HG03571 (cell line): Measurements from ENCODE around the gene NRG3.
"Not testable (repeated sequence)": the region's sequence is repeated elsewhere in the genome, so short reads cannot be mapped to it uniquely, and the experiment has no call there.

Source experiments
- ATAC-seq: cut with Tn5 transposase; IDR thresholded peaks from one replicate; pipeline ENCODE4 v1.9.1; 2021; ENCODE audit not compliant: unreplicated experiment

Gene NRG3

DNA sequence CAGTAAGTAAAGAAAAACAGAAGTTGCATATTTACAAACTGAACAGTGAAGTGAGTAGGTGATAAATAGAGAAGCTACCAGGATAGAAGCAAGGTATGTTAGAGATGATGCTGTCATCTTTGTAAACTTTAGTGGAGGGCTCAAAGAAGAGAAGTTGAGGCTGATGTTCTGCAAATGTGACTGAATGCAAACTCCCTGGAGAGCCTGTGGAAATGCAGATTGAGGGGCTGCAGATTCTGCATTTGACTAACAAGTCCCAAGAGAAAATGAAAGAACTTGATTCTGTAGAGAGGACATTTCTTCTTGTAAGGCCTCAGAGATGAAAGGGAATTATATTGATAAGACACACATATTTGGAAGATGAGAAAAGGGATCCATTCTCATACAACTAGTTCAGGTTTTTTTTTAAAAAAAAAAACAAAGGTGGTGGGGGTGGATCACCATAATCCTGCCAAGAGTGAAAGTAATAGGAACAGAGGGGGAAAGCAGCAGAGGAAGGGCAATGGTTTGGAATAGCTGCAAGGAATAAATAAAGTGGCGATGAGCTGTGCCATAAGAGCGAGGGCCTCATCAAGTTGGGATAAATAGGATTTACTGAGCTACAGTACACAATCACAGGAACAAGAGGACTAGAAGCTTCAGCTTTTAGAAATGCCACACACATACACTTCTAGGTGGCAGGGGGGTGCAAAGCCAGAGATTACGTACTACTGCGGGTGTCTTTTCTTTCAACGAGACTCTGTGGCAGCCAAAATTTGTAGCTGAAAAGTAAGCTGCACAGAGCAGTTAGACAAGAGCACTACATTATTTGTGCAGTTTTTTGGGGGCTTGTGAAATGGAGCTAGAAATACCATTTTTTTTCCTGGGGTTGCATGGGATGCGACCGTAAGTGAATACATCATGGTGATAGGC is 778.5 kb downstream of the NRG3 start:
- no peak for ATAC-seq

DNA sequence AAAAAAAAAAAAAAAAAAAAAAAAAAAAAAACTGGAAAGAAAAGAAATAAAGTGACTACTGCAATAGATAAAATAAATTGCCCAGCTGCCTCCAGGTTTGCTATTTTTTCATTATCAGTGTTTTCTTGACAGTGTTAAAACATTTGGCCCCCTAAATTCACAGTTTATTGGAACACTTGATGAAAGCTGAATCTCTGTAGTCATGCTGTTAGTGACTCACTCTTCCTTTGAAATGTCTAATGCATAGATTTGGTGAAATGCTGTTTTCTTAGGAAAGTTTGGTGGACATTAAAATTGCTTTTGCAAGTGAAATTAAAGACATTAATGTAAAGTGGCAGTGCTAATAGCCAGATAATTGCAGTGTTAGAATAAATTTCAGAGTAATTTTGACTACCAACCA is 785.2 kb downstream of the NRG3 start:
- ATAC-seq: no peak

DNA sequence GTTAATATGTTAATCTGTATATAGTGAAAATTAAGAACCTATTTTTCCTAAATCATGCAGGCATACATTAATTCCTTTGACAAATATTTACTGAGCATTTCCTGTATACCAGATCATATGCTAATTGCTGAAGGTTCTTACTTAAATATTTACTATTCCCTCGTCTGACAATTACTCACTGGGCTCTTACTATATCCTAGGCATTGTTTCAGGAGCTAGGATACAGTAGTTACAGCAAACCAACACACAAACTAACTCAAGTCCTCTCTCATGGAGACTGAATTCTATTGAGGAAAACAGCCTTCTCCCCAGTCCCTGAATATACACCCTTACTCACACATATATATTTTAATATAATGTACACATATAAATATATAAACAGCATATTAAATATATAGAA is 786.0 kb downstream of the NRG3 start:
- ATAC-seq: no peak

DNA sequence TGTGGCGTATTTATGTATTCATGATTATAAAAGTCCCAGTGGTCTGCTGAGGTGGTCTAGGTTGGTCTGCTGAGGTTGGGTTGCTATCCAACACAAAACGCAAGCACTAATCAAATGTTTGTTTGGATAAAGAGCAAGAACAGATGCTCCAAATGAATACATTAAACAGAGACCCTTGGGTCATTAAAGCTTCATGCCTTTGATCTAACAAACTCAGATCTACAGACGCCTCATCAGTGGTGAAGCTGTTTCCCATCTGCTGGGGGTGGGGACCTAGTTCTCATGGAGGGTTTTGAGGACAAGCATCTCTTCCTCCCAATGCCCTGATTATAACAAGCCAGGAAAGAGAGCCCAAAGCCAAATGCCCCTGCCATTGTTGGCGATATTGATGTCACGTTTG is 786.7 kb downstream of the NRG3 start:
- ATAC-seq: no peak

DNA sequence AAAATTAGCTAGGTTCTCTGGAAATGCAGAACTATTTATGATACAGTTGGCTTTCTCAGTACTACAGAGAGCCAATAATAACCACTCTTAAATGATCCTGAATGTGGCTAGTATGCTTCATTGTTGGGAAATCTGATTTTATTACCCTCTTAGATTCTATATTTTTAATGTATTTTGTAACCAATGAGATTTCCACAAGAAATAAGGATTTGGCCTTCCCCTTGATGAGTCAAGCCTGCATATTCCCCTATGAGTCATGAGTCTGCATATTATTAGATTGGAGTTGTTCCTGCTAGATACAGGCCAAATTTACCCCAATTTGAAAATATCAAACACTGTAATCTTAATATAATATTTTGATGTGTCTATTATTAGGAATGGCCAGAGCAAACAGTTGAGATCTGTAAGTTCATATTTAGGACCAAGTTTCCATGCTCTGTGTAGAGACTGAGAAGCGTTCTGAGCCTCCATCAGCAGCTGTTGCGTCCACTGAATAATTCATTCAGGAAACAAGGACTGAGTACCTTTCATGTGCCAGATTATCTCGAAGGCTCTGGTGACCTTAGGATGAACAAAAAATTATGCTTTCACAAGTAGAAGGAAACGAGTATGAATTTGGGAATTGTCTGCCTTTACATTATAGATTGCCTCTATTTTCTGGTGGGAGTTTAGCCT is 793.4 kb downstream of the NRG3 start:
- no peak for ATAC-seq

DNA sequence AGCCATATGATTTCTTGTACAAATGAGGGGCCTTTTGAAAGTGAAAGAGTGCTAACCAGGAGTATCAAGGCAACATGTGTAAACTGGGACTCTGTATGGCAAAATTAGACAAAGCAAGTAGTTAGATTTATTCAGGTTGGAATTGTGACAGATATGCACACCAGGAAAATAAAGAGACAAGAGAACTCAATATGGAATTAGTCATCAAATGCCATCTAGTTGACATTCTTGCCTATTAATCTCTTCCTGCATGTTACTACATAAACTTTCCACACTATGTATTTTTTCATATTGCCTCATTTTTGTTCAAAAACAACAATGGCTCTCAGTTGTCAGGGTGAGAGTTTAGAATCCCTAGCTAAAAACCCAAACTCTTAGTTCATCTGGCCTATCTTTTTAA is 799.0 kb downstream of the NRG3 start:
- ATAC-seq: no peak

DNA sequence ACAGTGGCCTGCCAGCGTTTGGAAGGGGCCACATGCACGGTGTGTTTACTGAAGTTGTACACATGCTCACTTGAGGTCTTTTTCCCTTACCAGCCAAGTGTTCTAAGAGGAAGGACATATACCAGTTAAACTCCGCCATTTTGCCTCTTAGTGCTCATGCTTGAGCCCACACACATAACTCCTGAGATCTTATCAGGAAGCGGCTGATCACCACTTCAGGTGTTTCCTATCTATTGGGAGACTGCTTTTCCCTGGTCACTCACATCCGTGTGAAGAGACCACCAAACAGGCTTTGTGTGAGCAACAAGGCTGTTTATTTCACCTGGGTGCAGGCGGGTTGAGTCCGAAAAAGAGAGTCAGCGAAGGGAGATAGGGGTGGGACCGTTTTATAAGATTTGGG is 802.9 kb downstream of the NRG3 start:
- ATAC-seq: not testable (repeated sequence)

DNA sequence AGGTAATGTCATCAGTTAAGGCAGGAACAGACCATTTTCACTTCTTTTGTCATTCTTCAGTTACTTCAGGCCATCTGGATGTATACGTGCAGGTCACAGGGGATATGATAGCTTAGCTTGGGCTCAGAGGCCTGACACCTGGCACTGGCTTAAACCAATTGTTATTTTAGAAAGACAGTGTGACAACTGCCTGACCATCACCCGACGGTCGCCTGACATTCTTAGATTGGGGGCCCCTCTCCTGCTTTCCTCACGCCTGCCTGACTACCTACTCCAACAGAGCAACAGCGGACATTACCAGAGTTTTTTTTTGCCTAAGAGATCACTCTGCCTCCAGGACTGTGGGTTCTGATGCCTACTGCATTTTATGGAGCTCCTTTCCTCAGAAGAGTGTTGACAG is 803.5 kb downstream of the NRG3 start:
- ATAC-seq: not testable (repeated sequence)

DNA sequence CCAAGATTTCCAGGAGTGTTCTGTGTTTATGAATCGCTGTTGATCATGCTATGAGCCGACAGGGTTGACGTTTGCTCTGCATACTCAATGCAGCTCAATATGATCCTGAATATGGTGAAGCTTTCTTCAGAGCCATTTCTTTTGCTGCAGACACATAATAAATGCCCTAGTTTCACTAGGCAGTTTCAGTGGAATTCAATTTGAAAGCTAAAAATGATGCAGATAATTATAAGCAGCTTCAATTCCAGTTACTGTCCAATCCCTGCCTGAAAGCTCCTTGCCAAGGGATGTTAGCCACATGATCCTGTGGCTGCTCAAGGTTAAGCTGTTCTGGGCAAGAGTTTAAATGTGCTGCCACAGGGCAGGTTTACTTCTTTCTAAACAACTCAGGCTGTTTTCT is 805.6 kb downstream of the NRG3 start:
- no peak for ATAC-seq

DNA sequence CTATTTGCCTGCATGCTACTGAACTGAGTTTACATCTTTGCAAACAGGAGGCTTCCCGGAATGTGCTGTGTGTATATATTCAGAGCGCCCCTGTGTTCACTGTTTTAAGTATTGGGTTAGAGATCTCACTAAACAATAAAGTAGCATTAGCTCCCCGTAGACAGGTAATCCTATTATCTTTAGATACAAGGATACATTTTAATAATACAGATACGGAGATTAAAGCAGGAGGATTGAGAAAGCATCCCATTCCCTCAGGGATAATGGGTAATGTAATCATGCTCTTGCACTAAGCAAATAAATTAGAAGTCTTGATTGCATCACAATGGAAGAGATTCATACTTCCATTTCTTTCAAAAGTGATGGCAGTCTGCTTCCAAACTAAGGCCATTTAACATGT is 809.0 kb downstream of the NRG3 start:
- no peak for ATAC-seq

DNA sequence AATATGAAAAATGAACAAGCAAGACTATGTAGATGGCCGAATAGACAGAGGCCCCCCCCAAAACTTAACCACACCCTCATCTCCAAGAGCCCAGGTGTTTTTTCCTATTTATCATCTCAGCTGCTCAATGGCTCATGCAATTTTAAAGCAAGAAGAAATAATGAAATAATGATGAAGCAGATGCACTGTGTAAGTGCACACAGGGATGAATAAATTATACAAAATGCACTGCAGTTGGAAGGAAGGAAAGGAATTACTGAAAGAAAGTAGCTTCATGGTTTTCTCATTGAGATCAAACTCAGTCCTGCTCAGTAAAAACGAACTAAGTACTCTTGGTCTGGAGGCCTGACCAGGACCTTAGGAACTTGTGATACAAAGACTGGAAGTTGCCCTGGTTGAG is 810.1 kb downstream of the NRG3 start:
- no peak for ATAC-seq

DNA sequence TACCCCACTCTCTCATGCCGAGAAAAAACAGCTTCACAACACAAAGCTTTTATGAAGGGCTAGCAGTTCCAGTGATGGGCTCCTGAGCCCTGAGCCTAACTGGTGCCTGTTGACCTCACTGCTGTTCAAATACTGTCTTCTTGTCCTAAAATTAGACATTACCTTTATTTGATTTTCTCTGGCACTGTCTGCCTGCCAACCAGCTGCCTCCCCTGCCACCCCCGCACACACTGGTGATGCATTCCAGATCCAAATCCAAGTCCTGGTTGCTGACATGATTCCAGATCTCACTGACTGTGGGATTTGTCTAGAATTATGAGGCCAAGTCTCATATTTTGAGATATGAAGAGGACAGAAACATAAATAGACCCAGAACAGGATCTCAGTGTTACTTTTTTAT is 816.2 kb downstream of the NRG3 start:
- ATAC-seq: no peak

DNA sequence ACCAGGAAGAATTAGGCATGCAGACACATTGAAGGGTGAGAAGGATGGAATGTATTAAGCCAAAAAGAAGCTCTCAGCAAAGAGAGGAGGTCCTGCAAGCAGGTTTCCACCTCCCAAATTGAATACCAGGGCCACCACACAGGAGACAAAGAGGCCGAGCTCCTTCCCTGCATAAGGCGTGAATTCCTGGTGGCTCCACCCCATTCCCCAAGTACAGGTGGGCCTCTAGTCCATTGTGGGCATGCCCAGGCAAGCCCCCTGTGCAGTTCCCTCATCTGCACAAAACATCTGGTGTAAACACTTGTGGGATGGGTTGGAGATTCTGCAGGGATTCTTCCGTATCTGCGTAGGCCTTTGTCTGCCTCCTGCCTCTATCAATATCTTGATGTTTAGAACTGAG is 817.5 kb downstream of the NRG3 start:
- no peak for ATAC-seq

DNA sequence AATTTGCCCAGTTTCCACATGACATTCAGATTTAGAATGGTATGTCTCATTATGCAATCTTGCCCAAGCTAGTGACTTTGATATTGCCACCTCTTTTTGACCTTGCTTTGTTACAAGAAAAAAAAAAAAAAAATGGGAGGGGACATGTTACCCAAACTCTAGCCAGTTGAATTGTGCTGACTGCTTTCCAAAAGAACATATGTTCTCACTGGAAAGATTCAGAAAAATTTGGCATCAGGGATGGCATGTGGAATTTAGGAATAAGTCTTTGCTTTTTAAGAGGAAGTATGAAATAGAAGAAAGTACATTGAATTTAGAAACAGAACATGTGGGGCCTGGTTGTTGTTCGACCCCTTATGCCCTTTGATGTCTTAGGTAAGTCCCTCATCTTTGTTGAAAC is 846.8 kb downstream of the NRG3 start:
- ATAC-seq: no peak

DNA sequence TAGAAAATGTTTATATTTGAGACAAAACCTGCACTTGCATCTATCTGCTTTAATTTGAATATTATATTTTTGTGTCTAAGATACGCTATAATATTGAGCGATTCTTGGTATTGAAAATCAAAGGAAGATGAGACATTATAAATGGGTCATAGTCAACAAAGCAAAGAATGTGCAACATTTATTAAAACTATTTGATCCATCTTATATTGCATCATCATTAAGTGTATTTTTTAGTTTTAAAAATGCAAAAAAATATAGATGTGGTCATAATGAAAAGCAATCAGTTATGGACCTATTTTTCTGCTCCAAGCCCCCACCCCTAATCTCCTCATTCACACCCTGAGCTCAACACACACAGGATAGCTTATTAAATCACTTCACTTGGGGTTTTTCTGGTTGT is 847.3 kb downstream of the NRG3 start:
- no peak for ATAC-seq

DNA sequence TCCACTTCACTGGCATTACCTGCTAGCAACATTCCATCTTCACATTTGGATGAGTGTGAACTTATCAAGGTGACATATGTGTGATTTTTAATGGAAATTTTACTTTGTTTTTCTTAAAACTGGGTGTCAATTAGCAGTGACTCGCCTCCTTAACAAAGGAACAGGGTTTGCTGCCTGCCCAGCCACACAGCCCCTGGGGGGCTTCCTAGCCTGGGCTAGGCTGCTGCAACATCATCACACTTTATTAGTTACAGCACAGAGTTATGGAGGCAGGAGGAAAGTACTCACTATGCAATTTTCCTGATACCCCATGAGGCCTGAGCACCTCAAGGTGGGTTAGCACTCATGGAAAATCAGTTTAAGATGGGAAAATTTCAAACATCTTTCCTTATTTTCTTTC is 861.3 kb downstream of the NRG3 start:
- ATAC-seq: no peak

DNA sequence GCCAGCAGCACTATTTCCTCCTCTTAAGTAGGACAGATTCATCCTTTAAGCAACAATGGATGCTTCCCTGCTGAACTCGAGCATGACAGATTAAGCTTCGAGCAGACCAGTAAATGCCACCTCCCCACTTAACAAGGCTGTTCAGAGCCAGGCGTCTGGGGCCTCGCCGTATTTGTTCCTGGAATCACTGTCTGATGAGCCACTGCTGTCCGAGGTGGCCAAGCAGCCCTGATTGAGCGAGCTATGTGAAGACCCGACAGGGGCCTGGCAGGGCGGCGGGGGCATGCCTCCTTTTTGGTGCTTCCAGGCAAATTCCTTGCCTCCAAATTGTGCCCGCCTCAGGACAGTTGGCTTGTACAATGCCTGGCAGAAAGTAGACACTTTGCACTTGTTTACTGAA is 862.6 kb downstream of the NRG3 start:
- no peak for ATAC-seq

DNA sequence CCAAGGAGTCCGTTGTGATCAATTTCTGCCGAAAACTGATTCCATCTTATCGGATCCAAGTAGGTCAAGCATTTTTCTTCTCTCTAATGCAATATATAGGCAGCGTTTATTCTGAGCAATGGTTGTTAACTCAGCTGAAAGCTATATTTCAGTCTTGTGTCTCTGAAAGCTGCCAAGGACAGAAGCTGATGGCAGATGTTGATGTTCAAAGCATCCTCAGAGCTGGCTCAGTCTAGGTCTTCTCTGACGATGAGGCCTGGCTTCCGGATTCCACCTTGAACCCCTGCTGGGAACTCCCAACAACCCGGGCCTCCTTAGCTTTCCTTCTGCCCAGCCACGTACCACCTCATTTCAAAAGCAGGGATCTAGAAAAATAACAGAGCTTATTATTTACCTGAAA is 863.6 kb downstream of the NRG3 start:
- no peak for ATAC-seq

DNA sequence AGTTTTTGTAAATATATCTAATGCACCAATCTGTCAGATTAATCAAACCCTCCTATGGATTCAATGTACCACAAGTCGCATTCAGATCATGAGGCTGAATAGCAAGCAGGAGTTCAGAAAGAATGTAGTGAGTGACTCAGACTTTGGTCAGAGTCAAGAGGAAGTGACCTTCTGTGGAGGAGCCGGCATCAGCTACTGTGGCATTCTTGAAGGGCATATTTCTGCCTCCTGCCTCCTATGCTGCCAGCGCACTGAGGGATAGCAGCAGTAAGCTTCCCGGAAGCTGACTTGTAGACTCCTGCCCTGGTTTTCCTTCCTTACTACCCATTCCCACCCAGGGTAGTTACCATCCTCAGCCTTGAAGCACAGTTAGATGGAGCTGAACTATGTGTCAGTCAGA is 867.5 kb downstream of the NRG3 start:
- no peak for ATAC-seq

DNA sequence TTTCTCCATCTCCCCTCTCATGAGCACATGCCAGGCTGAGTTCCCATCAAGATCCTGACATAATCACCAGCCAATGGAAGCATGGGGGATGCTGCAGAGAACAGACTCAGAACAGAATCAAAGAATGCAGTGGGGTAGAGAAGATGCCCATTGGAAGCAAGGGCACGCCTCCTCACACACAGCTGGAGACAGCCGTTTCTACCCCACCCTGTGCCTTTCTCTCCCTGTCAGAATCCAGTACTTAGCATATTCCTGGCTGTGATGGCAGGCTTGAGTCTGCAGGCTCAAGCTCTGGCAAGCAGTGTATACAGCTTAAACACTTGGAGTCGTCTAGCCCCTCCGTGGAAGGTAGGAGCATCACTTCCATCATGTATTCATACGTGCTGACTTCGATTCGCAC is 867.9 kb downstream of the NRG3 start:
- ATAC-seq: no peak

DNA sequence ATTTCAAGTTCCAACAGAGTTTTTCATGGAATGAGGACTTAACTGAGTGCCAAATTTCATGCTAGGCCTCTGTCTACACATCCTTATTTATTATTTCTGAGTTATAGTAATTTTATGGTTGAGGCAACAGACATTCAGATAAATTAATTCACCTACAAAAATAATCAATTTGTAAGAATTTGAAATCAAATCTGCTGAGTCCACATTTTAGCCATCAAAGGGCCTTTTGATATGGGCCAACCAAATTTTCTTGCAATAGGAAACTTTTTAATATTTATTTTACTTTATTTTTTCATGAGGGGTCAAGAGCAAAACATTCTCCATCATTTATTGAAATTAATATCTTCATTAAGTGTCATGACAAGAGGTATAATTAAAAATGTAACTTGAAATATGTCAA is 875.5 kb downstream of the NRG3 start:
- ATAC-seq: no peak

DNA sequence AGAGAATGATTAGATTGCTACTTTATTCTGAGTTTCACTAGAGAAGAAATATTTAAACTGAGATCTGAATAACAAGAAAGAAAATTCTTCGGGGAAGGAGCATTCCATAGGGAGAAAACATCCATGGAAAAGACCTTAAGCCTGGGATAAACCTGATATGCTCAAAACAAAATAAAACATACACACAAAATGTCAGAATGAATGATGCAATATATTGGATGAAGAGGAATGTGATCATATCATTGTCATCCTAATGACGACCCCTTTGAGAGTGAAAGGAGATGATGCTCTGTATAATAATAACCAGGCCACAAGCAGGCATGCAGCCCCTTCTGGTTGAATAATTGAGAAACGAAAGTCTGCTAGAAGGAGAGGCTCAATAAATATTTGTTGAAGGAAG is 882.4 kb downstream of the NRG3 start:
- ATAC-seq: no peak

DNA sequence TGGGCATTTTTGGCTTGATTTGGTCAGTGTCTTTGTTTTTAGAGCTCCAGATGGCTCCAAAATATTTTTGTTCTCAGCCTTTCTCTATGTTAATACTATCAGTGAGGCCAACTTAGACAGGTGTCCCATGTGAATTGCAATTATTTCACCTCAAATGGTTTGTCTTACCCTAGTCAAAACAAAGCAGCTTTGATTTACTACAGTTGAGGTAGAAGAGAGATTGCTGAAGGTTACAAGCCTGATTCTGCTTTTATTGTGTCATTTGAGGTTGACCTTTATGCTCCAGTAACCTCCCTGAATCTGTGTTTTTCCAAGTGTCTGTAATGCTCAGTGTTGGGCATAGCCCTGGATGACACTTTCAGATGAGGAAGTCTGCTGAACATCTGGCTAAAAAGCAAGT is 882.9 kb downstream of the NRG3 start:
- no peak for ATAC-seq
